ENCODE results near the gene MT1F. TPM values are rescaled to one million over a fixed set of nuclear protein-coding genes. Genes with fewer than 3 reads are reported as not detected.

Gene MT1F
- total RNA-seq, 1 experiment from 2014 or later, result 2.4 TPM

DNA sequence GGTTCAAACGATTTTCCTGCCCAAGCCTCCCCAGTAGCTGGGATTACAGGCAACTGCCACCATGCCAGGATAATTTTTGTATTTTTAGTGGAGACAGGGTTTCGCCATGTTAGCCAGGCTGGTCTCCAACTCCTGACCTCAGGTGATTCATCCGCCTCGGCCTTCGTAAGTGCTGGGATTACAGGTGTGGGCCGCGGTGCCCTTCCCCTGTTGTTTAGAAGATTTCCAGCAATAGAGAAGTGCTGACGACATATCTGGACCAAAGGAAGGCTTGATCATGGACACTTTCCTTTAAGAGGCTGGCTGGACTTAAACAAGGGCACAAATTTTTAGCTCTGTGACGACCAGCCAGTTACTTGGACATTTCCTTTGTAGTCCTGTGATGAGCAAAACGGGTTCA lies 26.6 kb upstream of the MT1F start:
- Mint-ChIP-seq H3K27ac (ENCODE audit: low read depth, unreplicated experiment) (no peak overlapping the region), H3K4me3 (ENCODE audit: unreplicated experiment) (no peak overlapping the region), H3K36me3 (ENCODE audit: insufficient read depth, unreplicated experiment) (peaks cover 15% of the 10 kb centered on the region), H3K9me3 (ENCODE audit: unreplicated experiment) (no peaks in the 10 kb centered on the region), H3K4me1 (ENCODE audit: insufficient read depth, unreplicated experiment) (peaks cover 12% of the 10 kb centered on the region), H3K27me3 (ENCODE audit: insufficient read depth, unreplicated experiment) (no peaks in the 10 kb centered on the region)
- intact Hi-C loops (cut with micrococcal nuclease), result no loop called here
- no peak for TF ChIP-seq CTCF (IDR thresholded peaks at IDR 0.05; ENCODE audit: unreplicated experiment)
- no TSS peak for BruUV-seq (replicated peaks)
- POLR2A ChIA-PET, result interaction anchor here (0.6 to 15.3 kb wide), 8 partner anchors 10 to 1160 kb away, joined by 3 to 1404 read pairs (median 6); partner anchors contain the start of genes MT1X and MT2A
- DNase-seq (ENCODE audit: unreplicated experiment), result peak; percentile 69
- CTCF ChIA-PET, result interaction anchor here (0.9 to 1.4 kb wide), 4 partner anchors 27 to 71 kb away, joined by 3 to 4 read pairs (median 4); no protein-coding TSS in a partner anchor

GRCh38 chr16:56631832-56632155 lies 26.0 kb upstream of the MT1F start:
- peaks cover 14% of the 10 kb centered on the region for H3K4me1 Mint-ChIP-seq (ENCODE audit: insufficient read depth, unreplicated experiment)
- DNase-seq (ENCODE audit: unreplicated experiment), result no peak
- peaks cover 12% of the 10 kb centered on the region for H3K36me3 Mint-ChIP-seq (ENCODE audit: insufficient read depth, unreplicated experiment)
- H3K4me3 Mint-ChIP-seq (ENCODE audit: unreplicated experiment), result no peak overlapping the region
- H3K27me3 Mint-ChIP-seq (ENCODE audit: insufficient read depth, unreplicated experiment), result no peaks in the 10 kb centered on the region
- POLR2A ChIA-PET, result interaction anchor here (1.2 to 15.3 kb wide), 6 partner anchors 9 to 71 kb away, joined by 5 to 1404 read pairs (median 7); partner anchors contain the start of genes MT1X and MT2A
- BruUV-seq (replicated peaks), result no TSS peak
- CTCF ChIA-PET, result interaction anchor here (1.2 kb wide), 1 partner anchor 70 kb away, joined by 4 read pairs; no protein-coding TSS in a partner anchor
- no peak overlapping the region for H3K27ac Mint-ChIP-seq (ENCODE audit: low read depth, unreplicated experiment)
- TF ChIP-seq CTCF (IDR thresholded peaks at IDR 0.05; ENCODE audit: unreplicated experiment), result no peak
- intact Hi-C loops (cut with micrococcal nuclease), result no loop called here
- H3K9me3 Mint-ChIP-seq (ENCODE audit: unreplicated experiment), result no peaks in the 10 kb centered on the region

DNA sequence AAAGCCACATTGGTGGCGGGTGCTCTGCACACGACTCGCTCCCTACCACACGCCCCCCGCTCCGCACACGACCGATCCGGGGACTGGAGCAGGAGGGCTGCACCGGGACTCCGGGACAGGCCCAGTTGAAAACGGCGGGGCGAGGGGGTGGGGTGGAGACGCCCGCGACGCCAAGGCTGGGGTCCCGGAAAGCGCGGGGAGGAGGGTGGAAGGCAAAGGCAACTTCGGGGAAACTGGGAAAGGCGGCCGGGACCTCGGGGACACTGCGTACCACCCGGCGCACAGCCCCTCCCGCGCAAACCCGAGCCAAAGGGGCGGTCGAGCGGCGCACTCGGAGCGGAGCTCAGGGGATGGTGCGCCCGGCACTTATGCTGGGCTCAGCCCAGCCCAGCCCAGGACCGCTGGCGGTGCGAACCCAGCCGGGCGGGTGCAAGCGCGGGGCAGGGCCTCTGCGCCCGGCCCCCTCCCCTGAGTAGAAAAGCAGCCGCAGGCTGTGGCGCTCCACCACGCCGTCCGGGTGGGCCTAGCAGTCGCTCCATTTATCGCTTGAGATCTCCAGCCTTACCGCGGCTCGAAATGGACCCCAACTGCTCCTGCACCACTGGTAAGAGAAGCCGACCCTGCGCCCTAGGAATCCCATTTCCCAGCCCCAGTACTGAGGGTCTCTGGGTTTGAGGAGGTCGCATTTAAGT lies 25.5 kb upstream of the MT1F start, which contains the start of gene MT1M:
Gene MT1M (plus strand): TSS at position 504 of the 692 bp plus-strand sequence. CDS start 73 bp downstream, at position 577.
- no peaks in the 10 kb centered on the region for H3K9me3 Mint-ChIP-seq (ENCODE audit: unreplicated experiment)
- DNase-seq (ENCODE audit: unreplicated experiment), result no peak
- H3K36me3 Mint-ChIP-seq (ENCODE audit: insufficient read depth, unreplicated experiment), result peaks cover 7% of the 10 kb centered on the region
- POLR2A ChIA-PET, result interaction anchor here (15.3 kb wide), 1 partner anchor 23 kb away, joined by 1404 read pairs; the partner anchor contains the start of gene MT2A
- no peak within 1 kb of the TSS for H3K27ac Mint-ChIP-seq (ENCODE audit: low read depth, unreplicated experiment)
- TF ChIP-seq CTCF (IDR thresholded peaks at IDR 0.05; ENCODE audit: unreplicated experiment), result no peak
- H3K4me1 Mint-ChIP-seq (ENCODE audit: insufficient read depth, unreplicated experiment), result peaks cover 19% of the 10 kb centered on the region
- CTCF ChIA-PET, result no interaction called here
- no TSS peak for BruUV-seq (replicated peaks)
- no peaks in the 10 kb centered on the region for H3K27me3 Mint-ChIP-seq (ENCODE audit: insufficient read depth, unreplicated experiment)
- intact Hi-C loops (cut with micrococcal nuclease), result no loop called here
- H3K4me3 Mint-ChIP-seq (ENCODE audit: unreplicated experiment), result no peak within 1 kb of the TSS

DNA sequence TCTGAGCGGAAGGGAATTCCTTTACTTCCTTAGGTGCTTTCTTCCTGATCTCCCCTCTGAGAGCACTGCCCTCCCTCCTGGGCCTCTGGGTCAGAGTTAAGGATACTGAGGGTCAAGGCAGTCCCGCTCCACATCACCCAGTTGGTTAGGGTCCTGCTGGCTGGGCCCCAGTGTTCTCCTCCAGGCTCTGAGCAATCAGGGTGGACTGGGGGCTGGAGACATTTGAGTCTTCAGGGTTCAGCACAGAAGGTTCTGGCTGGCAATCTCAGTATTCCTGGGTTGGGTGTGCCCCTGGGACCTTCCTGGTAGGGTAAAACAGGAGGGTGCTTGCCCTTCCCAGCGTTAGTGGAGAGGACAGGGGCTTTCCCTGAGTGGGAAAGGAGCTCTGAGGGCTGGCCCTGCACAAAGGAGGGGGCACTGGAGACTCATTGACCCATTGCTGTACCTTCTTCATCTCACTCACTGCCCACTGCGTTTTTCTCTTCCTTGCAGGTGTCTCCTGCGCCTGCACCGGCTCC lies 24.9 kb upstream of the MT1F start:
- CTCF ChIA-PET, result interaction anchor here (0.7 kb wide), 1 partner anchor 11 kb away, joined by 4 read pairs; no protein-coding TSS in a partner anchor

More for the DNA sequence above, 24.9 kb upstream of the MT1F start:
- intact Hi-C loops (cut with micrococcal nuclease), result no loop called here
- POLR2A ChIA-PET, result interaction anchor here (0.7 to 1.6 kb wide), 5 partner anchors 14 to 52 kb away, joined by 3 to 4 read pairs (median 4); partner anchors contain the start of gene MT2A
- Mint-ChIP-seq H3K4me3 (ENCODE audit: unreplicated experiment) (no peak overlapping the region), H3K9me3 (ENCODE audit: unreplicated experiment) (no peaks in the 10 kb centered on the region), H3K4me1 (ENCODE audit: insufficient read depth, unreplicated experiment) (peaks cover 21% of the 10 kb centered on the region), H3K27ac (ENCODE audit: low read depth, unreplicated experiment) (no peak overlapping the region), H3K27me3 (ENCODE audit: insufficient read depth, unreplicated experiment) (no peaks in the 10 kb centered on the region), H3K36me3 (ENCODE audit: insufficient read depth, unreplicated experiment) (peaks cover 3% of the 10 kb centered on the region)
- no TSS peak for BruUV-seq (replicated peaks)
- DNase-seq (ENCODE audit: unreplicated experiment), result no peak
- TF ChIP-seq CTCF (IDR thresholded peaks at IDR 0.05; ENCODE audit: unreplicated experiment), result no peak

Data from MCF 10A (cell line).